ENCODE results near the gene MNT. TPM values are rescaled to one million over a fixed set of nuclear protein-coding genes. Genes with fewer than 3 reads are reported as not detected.

The MNT gene
- total RNA-seq, 2 experiments from 2014 or later, result 21.2 to 22.2 TPM

DNA sequence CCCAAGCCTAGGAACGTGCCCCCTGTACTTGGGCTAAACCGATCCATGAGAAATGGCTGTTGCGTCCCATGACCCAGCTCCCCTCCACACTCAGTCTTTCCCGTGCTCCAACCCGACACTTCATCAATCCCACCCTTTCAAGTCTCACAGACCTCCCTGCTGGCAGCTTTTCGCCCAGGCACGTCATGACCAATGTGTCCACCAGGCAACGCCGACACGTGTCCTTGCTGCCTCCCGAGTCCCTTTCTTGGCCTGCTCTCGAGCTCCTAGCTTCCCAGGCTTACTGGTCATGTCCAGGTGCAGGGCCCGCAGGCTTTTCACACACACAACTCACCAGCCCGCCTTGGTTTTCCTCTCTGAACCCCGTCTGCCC lies 12.2 kb downstream of the MNT start:
- ChIA-PET CTCF (interaction anchor here (1.0 kb wide), 1 partner anchor 27 kb away, joined by 3 read pairs; no protein-coding TSS in a partner anchor), POLR2A (interaction anchor here (0.8 kb wide), 1 partner anchor 11 kb away, joined by 3 read pairs; no protein-coding TSS in a partner anchor)

DNA sequence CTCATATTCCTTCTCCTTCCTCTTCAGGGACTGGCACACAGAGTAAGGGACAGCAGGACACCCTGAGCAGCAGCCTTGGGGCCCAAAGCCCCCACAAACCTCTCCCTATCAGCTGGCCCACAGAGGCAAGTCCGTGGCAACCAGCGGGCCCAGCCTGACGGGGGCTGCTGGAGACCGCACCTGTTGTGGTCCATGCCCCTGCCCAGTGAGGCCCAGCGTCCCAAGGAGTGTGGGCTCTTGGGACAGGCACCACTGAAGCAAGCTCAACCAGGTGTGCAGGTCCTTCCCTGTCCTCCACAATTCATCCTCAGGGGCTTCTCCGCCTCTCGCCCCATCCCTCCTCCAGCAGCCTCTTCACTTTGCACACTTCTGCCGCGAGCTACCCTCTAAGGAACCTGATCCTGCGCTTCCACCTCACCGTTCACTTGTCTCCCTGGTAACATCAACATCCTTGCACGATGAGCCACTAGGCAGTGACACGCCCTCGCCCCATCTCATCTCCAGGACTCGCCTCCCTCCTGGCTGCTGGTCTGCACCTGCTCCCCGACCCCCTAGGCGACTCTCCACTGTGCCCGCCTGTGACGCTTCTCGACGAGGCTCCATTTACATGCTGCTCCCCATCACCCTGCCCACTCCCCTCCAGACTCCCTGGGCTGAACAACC lies 12.7 kb downstream of the MNT start:
- ChIA-PET POLR2A (no interaction called here), CTCF (interaction anchor here (1.0 kb wide), 1 partner anchor 28 kb away, joined by 3 read pairs; no protein-coding TSS in a partner anchor)

DNA sequence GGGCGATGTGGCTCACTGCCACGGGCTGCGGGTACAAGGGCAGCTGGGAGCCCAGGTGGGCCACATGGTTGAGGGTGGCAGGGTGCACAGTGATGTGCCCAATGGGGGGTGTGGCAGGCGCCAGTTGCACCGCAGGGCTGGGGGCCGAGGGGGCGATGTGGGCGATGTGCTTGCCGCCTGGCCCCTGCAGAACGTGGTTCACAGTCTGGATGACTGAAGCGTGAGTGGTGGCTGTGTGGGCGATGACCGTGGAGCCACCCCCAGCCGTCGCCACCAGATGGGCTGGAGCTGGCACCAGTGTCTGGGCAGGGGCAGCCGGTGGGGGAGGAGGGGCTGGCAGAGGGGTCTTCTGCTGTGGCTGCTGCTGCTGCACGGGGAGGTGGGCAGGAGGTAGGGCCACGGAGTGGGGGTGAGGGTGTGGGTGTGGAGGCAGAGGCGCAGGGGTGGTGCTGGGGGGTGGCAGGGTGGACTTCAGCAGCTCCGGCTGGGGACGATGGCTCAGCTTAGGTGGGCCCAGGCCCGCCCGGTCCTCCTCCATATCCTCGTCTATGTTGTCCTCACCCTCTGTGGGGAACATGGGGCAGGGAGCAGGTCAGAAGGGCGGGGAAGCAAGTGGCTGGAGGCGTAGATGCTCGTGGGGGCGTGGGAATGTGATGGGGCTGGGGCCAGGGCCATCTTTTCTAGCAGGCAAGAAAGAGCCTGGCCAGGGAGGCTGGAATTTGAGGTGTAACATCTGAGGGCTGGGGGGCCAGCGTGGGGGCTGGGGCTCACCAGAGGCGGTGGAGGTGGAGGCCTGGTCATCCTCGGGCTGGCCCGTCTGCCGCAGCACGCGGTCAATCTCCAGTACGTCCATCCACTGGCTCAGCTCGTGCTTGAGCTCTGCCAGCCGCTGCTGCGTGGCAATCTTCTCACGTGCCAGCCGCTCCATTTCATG lies 13.5 kb downstream of the MNT start:
- ChIA-PET POLR2A (no interaction called here), CTCF (interaction anchor here (0.6 to 1.0 kb wide), 2 partner anchors 29 to 35 kb away, joined by 3 read pairs; no protein-coding TSS in a partner anchor)

DNA sequence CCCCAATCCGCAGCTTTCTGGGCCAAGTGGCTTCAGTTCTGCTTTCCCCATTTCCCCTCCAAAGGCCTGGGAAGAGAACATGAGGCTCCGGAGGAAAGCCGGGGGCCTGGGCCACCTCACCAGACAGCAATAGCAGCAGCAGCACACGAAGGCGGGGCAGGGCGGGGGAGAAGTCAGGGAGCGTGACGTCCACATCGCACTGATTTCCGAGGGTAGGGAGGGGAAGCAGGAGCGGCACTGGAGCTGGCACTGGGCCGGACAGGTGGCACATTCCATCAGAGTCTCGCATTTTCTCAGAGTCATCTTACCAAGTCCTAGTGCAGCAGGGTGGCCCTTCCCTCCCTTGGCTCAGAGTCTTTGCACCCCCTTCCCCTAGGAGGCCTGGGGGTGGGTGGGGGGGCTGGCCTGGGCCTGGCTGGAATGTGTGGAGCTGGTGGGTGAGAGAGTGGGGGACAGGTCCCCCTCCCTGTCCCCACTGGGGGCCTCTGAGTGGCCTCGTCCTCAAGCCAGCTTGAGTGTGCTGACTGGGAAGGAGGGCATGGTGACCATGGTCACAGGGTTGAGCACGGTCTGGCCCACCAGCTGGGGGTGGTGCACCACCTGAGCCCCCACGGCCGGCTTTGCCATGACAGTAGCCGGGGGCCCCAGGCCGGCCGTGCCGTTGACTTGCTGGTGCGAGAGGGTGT lies 14.3 kb downstream of the MNT start:
- CTCF ChIA-PET, result interaction anchor here (0.6 to 0.9 kb wide), 2 partner anchors 29 to 36 kb away, joined by 3 to 4 read pairs; no protein-coding TSS in a partner anchor
- POLR2A ChIA-PET, result no interaction called here

DNA sequence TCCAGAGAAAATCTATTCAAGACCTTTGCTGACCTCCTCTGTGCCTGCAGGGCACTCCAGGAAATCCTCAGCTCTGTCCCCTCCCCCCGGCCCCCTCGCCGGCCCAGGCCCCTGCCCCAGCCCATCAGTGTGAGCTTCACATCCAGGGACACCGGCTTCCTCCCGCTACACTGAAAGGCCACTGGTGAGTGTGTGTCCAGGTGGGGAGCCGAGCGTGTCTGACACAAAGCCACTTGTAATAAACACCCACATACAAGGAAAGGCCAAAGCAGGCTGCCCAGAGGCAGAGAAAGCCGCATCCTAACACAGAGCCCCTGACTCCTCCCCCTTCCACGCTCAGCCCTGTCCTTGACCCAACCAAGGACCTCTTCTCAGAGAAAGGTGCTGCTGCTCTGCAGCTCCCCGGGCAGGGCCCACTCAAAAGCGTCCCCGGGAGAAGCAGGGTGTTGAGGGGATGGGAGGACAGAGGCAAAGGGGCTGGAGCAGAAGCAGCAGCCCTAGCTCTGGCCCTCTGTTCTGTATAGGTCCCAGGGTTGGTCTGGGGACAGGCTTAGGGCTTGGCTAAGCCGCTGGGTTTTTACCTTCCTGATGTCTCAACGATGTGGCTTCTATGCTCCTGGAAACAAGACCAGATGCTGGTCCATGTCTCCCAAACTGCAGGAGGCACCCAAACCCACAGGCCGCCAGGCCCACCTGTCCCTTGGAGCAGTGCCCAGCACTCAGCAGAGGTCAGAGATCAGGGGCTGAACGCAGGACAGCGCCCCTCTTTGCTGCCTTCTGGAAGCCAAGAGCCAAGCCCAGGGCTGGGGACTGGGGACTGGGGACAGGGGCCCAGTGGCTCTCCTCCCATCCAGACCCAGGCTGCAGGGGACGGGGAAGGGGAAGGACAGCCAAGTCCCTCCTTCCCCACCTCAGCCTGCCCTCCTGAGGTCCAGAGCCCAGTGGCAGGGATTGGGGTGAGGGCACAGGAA lies 15.3 kb downstream of the MNT start:
- CTCF ChIA-PET, result interaction anchor here (0.9 to 7.6 kb wide), 3 partner anchors 16 to 32 kb away, joined by 3 to 131 read pairs (median 4); no protein-coding TSS in a partner anchor
- POLR2A ChIA-PET, result no interaction called here

DNA sequence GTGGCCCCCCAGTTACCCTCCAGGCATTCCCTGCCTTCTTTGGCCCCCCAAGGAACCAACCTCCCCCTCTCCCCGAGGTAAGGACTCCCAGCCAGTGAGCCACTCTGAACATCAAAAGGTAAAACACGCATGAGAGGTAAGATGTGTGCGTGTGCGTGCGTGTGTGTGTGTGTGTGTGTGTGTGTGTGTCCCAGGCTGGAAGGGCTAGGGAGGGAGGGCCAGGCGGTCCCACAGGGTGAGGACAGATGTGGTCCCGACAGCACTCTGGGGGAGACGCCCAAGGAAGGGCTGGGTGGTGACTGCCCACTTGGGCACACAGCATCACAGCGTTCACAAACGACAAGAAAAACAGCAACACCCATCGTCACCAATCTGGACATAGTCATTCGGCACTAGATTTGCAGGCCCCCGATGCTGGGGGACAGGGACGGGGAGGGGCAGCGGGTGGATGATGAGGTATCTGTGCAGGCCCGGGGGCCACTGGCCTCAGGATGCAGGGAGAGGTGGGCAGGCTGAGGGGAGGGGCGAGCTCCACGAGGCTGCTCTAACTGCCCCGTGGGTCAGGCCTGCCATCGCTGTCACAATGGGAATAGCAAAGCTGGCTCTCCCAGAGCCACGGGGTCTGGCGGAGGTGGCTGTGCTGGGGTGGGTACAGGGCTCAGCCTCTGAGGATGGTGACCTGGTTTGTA lies 16.3 kb downstream of the MNT start:
- CTCF ChIA-PET, result interaction anchor here (1.1 to 7.6 kb wide), 3 partner anchors 17 to 48 kb away, joined by 3 to 131 read pairs (median 3); partner anchors contain the start of gene TSR1
- POLR2A ChIA-PET, result no interaction called here

DNA sequence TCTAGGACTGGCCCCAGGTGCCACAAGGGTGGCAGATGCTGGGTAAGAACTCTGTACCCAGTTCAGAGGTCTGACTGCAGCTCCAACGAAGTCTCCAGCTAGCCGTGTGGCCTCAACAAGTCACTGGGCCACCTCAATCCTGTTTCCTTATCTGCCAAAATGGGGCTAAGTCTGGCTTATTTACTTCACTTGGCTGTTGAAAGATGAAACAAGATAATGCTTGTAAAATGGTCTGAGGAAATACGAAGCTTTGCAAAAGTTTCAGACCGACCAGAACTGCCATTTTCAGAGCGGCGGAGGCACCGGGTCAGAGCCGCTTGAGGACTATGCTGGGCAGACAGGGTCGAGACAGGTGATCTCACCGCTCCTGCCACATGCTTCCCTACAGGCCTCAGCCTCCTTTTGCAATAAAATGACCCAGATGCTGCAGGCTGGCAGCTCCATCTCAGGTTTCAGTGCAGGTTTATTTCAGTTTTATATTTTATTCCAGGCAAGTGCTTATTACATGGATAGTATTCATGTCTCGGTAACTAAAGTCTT lies 17.2 kb downstream of the MNT start:
- CTCF ChIA-PET, result interaction anchor here (0.6 to 7.6 kb wide), 12 partner anchors 8 to 450 kb away, joined by 3 to 131 read pairs (median 6); partner anchors contain the start of genes MNT and TSR1
- POLR2A ChIA-PET, result interaction anchor here (1.6 to 3.1 kb wide), 2 partner anchors 8 to 32 kb away, joined by 9 to 24 read pairs; no protein-coding TSS in a partner anchor

DNA sequence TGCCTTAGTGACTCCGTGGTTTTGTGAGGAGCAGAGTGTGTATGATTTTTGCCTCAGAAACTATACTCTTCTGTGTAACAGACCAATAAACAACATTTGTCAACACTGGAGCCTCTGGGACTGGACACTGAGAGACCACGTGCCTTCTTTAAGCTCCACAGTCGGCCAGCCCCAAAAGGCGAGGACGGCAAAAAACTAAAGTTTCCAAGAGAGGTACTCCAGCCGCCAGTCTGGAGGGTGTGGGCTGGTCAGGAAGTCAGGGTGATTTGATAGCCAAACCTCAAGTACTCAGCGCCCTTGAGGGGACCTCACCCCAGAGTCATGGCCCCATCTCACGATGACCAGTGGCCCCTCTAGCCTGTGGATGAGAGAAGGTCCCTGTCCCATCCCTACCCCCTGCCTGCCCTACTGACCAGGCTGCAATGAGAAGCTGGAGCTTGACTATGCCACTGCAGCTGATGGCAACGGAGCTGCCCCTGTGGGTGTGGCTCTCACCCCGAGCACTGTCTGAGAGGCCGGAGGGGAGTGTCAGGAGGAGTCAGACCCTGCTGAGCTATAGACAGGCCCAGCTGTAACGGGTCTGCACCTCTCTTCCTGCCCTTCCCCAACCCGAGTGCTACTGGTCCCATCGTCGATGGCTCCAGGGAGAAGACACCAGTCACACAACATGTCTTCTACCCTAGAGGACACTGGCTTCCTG lies 19.8 kb downstream of the MNT start:
- ChIA-PET CTCF (interaction anchor here (1.3 to 7.6 kb wide), 4 partner anchors 11 to 36 kb away, joined by 4 to 131 read pairs (median 24); no protein-coding TSS in a partner anchor), POLR2A (interaction anchor here (3.1 kb wide), 1 partner anchor 35 kb away, joined by 24 read pairs; no protein-coding TSS in a partner anchor)

DNA sequence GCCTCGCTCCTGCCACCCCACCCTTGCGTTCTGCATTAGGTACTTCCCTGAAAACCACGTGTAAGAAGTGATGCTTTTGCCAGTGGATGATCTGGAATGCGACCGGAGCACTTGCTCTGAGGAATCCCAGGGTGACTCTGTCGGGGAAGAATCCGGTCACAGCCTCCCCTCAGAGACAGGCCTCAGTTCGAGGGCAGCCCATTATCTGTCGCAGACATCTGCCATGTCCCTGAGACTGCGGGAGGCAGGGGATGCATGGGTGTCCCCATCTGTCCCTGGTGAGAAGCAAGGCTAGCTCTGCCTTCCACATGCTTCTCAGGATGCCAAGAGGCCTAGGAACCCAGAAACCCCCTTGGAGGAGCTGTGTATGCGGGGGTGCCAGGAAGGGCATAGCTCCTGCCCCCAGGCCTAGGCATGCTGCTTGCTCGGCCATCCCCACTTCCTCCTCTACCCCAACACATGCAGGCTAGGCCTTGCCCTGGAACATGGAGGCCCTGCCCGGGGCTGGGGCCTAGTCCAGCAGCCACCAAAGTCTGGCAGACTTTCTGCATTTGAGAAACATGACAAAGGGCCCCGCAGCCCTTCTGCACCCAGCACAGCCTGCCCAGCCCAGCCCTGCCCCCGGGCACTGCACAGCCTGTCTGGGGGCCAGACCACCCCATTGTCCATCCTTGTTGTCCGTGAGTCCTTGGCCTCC lies 20.5 kb downstream of the MNT start:
- POLR2A ChIA-PET, result interaction anchor here (3.1 kb wide), 1 partner anchor 35 kb away, joined by 24 read pairs; no protein-coding TSS in a partner anchor
- CTCF ChIA-PET, result interaction anchor here (3.5 to 7.6 kb wide), 2 partner anchors 11 to 37 kb away, joined by 40 to 131 read pairs; no protein-coding TSS in a partner anchor

DNA sequence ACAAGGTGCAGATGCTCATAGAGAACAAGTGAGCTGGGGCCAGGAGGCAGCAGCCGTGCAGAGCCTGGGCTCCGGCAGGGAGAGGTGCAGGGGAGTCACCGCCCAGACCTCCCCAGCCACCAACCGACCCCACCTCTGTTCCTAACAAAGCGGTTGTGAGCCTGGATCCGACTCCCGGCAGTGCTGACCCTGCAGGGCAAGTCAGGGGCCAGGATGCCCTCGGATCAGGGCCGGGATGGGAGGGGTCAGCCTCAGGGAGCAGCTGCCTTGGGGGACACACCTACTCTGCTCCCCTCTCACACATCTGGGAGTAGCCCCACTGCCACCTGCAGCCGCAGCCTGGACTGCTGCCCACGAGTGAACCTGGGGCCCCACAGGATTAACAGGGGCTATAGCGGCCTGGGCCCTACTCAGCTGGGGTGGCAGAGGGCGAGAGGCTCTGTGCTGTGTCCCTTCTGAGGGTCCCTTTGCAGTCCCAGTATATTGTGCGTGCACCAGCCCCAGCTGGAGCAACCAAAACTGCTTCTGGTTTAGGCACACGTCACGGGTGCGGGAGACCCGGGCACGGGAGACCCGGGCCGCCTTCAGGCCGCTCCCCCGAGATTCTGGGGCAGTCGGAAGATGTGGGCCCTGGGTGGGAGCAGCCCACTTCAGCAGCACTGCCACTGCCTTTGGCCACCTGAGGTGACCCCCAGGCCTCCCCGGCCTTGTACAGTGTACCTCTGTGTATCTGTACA lies 21.2 kb downstream of the MNT start:
- ChIA-PET CTCF (interaction anchor here (7.6 kb wide), 1 partner anchor 38 kb away, joined by 131 read pairs; no protein-coding TSS in a partner anchor), POLR2A (no interaction called here)

DNA sequence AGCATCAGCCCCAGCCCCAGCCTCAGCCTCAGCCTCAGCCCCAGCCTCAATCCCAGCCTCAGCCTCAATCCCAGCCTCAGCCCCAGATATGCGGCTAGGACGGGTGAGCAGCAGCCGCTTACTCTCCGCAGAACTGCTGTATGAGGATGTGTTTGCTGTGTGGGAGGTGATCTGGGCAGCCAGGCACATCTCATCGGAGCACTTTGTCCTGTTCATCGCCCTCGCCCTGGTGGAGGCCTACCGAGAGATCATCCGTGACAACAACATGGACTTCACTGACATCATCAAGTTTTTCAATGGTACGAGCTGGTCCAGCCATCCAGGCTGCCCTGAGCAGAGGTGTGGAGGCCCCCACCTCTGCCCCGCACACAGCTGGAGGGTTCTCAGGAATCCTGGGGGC lies 22.0 kb downstream of the MNT start:
- ChIA-PET CTCF (interaction anchor here (0.7 to 7.6 kb wide), 2 partner anchors 38 to 57 kb away, joined by 3 to 131 read pairs; no protein-coding TSS in a partner anchor), POLR2A (no interaction called here)

DNA sequence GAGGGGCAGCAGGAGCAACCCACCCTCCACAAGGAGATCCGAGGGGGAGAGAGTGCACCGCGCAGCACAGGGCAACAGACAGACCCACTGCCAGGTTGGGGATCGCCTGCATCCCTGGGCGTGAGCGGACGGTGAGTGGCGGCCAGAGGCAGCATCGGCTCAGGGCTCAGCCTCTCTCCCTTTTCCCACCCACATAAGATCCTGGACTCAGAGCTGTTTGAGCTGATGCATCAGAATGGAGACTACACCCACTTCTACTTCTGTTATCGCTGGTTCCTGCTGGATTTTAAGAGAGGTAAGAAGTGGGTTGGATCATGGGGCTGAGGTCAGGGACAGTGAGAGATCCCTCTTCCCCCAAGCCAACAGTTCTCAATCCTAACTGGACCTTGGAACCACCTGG lies 23.2 kb downstream of the MNT start:
- ChIA-PET CTCF (no interaction called here), POLR2A (no interaction called here)

DNA sequence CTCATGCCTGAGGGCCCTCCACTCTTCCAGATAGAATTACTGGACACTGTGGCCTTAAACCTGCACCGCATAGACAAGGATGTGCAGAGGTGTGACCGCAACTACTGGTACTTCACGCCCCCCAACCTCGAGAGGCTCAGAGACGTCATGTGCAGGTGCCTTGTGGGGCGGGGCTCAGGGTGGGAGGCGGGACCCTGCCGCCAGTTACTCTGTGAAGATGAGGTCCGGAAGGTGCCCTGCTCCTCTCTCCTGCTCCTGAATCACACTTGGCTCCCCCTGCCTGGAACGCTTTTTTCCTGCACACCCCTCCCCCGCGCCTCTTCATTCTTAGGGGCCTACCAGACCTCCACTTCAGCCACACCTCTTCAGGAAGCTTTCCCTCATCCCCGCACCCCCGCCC lies 24.8 kb downstream of the MNT start:
- POLR2A ChIA-PET, result no interaction called here
- CTCF ChIA-PET, result no interaction called here

DNA sequence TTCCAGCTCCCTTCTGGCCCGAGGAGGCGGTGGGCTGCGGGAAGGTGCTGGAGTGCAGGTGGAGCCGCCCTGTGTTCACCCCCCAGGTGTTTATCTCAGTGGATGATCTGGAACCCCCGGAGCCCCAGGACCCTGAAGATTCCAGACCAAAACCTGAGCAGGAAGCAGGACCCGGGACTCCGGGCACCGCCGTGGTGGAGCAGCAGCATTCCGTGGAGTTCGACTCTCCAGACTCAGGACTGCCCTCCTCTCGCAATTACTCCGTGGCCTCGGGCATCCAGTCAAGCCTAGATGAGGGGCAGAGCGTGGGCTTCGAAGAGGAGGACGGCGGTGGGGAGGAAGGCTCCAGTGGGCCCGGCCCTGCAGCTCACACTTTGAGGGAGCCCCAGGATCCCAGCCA lies 25.5 kb downstream of the MNT start:
- ChIA-PET POLR2A (no interaction called here), CTCF (no interaction called here)

DNA sequence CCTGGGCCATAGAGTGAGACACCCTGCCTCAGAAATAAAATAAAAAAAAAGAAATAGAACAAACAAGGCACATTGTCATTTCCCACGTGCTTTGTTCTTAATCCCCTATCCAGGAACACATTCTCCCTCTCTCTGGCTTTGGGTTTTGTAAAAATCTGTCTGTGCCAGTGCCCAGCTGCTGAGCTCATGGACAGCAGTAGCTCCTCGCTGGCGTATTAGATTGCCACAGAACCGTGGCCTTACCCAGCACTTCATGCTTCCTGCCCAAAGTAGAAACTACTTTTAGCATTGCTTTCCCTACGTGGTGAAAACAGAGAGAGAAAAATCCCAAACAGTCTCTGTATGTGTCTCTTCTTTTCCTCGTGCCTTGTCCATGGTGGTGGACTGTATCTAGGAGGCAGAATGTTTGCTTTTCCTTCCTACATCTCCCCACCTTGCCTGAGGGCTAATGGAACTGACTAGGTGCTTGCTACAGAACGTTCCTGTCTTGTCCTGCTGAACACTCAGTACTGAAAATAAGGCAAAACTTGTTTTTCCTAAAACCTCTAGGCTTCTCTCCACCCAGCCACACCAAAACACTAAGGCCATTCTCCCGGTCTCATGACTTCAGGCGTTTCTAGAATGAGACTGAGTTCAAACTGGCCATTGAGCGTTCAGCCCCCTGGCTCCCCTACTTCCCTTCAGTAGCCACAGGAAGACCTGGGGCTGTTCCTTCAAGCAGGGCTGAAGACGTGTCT lies 26.1 kb downstream of the MNT start:
- POLR2A ChIA-PET, result no interaction called here
- CTCF ChIA-PET, result interaction anchor here (1.2 kb wide), 1 partner anchor 7 kb away, joined by 4 read pairs; no protein-coding TSS in a partner anchor

Data from activated CD8-positive, alpha-beta memory T cell treated with anti-CD3 and anti-CD28 coated beads for 36 hours (primary cell).